HG03095 (cell line): Measurements from ENCODE around the gene ITGAV.

Experiments used
- ATAC-seq: cut with Tn5 transposase; IDR thresholded peaks from one replicate; pipeline ENCODE4 v1.9.1; 2021; ENCODE audit warnings: moderate library complexity; ENCODE audit not compliant: unreplicated experiment

Gene ITGAV

DNA sequence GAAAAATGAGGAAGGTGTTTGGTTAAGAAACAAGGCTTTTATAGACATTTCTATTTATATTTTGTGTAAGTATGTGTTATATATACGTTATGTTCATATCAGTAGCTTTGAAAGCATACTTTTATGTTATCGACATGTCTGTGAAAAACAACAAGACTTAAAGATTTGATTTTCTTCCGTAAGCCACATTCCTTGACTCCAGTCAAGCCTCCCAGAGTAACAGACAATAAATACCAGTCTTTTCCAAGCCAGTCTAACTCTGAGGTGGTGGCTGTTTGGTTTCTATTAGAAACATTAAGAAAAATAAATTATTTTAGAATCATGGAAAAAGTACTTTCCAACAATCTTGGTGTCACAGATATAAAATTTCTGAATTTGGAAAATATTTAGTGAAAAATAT, 16.3 kb upstream of the ITGAV start:
- no peak for ATAC-seq

DNA sequence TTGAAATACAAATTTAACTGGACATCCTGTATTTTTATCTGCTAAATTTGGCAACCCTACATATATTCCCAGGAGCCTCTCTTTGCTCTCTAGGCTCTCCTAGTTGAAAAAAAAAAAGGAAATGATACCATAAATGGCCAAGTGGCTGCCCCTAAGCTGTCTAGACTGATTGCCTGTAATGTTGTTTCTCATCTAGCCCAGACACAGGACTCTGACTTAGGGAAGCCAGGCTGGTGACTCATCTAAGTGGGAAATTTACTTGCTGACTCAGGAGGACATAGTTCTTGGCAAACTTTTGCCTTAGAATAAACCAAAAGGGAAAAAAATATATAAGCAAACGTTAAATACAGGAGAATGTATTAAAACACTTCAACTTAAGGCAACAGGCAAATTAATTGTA, 14.6 kb upstream of the ITGAV start:
- peak; percentile 68 for ATAC-seq

DNA sequence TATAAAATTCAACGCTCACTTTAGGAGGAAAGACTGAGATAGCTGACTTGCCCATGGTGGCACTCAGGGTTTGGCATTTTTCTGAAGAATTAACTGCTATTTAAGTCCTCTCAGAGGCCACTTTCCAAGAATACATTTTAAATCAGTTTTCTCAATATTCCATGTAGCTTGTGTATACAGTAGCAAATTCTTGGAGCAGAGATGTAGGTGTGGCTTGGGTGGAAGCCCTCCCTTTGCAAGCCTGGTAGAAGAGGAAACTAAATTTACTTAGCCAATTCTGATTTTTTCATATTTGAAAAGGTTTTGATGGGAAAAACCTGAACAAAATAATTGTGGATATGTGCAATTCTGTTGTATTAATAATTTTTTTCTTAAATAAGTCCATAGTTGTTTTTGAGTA, 14.0 kb upstream of the ITGAV start:
- ATAC-seq: no peak

DNA sequence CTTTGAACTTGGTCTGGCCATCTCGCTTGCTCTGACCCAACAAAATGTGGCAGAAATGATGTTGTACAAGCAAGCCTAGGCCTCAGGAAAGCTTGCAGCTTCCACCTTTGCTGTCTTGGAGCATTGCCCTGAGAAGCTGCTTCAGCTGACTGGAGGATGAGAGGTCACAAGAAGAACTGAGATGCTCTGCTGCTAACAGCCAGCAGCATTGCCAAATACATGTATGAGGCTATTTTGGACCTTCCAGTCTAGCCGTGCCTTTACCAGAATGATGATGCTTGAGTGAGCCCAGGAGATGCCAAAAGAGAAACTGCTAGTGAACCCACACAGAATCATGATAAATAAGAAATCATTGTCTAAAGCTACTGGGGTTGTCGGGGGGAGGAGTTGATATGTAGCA, 13.2 kb upstream of the ITGAV start:
- no peak for ATAC-seq

DNA sequence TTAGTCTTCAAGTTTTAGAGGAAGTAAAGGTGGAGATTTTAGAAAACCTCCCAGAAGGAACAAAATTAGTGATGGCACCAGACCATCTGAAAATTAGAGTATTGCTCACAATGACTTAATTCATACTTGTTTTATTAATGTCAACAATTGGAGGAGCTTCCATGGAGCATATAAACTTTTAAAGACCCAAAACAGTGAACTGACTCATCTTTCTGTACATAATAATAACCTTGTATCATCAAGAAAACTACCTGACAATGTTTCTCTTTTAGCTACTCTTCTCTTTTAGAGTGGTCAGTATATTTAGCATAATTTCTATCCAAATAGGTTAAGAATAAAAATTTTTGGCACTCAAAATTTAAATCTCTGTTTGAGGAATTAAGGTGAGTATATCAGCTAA, 7.2 kb upstream of the ITGAV start:
- ATAC-seq: no peak

DNA sequence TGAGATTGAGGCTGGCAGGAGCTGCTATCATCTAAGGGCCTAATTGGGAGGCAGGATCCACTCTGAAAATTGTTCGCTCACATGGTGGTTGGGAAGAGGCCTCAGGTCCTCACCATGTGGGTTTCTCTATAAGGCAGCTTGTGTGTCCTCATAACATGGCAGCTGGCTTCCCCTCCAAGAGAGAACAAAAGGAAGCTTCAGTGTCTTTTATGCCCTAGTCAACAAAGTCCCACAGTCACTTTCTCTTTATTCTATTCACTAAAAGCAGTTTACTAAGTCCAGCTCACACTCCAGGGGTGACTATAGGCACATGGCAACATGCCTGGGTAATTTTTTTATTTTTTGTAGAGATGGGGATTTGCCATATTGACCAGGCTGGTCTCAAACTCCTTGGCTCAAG, 5.8 kb upstream of the ITGAV start:
- no peak for ATAC-seq

DNA sequence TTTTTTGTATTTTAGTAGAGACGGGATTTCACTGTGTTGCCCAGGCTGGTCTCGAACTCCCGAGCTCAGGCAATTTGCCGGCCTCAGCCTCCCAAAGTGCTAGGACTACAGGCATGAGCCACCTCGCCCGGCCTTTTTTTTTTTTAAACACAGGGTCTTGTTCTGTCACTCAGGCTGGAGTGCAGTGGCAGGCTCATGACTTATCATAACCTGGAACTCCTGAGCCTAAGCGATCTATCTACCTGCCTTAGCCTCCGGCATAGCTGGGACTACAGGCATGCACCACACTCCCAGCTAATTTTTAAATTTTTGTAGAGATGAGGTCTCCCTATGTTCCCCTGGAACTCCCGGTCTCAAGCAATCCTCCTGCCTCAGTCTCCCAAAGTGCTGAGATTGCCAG, 1.4 kb upstream of the ITGAV start:
- no peak for ATAC-seq

DNA sequence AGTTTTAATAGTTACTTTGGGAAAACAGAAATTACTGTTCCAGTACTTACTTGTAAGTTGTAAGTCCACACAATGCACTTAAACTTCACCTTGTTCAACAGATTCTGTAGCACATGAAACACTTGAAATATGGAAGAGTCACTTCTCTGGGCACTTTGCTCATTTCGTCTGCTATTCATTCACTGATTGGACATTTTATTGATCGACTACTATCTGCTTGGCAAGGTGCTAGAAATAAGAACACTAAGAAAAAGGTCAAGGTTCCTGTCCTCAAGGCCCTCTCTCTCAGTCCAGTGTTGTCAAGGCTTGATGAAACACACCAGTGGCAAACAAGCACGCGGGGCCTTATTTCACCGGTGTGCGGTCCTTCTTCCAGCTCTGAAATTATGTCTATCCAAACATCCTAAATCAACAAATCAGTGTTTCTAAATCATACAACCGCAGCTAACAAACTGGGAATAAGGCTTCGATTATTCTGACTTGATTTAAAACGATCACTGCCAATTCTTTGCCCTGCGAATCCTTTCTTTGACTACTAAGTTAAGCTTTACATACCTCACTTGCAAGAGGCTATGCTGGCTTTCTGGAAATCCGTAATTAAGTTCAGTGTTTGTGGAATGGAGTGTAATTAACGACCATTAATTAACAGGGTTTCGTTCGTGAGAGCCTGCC, 780 bp upstream of the ITGAV start:
- ATAC-seq: no peak

DNA sequence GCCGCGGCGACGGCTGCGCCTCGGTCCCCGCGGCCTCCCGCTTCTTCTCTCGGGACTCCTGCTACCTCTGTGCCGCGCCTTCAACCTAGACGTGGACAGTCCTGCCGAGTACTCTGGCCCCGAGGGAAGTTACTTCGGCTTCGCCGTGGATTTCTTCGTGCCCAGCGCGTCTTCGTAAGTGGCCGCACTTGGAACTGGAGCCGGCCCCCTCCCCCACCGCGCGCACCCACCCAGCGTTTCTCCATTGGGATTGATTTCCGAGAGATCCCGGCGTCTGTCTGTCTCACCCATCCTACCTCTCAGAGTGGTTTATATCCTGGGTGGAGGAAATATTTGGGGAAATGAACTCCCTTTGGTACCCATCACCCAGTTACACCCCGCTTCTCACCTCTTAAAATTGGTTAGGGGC, 498 bp downstream of the ITGAV start:
- no peak for ATAC-seq

DNA sequence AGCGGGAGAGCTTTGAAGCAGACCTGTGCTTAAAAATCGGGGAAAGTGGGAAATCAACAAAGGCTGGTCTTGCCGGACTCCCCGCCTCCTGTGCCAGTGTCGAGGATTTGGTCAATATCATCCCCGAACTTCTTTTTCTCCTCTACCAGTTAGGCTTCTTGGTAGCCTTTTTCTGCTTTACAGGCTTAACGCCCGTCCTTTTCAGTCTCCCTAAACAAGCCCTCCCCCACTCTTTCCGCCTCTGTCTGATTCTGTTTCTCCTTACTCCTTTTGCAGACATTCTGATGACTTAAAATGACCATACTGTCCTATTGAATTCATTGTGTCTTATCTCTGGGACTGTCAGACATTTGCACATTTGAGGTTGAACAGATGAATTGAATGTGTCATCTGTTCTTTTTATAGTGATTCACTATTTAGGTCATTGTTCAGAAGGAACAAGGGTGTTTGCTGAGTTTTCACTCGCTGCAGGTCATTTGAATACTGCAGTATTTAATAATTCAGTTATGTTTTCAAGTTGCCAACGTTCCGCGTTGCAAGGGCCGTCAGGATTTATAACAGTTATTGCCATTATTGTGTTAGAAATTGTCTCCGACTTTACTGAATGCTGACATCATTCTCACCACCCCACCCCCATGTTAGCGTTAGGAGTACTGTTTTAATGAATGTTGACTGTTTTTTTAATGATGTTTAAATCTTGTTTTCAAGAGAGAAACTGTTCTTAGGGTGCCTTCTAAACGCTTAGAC, 1.1 kb downstream of the ITGAV start:
- peak; percentile 17 for ATAC-seq

DNA sequence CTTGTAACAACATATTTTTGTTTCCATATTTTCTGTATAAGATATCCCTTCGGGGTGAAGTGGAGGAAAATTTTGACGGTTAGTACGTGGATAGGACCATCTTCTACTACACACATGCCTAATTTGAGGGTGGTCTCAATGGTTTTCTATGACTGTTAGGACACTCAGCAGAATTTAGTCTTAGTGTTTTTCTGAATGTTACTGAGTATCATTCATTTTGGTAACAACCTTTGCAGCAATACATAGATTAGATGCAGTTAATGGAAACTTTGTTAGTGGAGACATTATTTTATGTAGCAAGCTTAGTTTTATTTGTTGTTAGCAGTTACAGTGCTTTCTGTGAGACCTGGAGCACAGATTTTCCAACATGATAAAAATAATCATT, 1.6 kb downstream of the ITGAV start:
- ATAC-seq: no peak

DNA sequence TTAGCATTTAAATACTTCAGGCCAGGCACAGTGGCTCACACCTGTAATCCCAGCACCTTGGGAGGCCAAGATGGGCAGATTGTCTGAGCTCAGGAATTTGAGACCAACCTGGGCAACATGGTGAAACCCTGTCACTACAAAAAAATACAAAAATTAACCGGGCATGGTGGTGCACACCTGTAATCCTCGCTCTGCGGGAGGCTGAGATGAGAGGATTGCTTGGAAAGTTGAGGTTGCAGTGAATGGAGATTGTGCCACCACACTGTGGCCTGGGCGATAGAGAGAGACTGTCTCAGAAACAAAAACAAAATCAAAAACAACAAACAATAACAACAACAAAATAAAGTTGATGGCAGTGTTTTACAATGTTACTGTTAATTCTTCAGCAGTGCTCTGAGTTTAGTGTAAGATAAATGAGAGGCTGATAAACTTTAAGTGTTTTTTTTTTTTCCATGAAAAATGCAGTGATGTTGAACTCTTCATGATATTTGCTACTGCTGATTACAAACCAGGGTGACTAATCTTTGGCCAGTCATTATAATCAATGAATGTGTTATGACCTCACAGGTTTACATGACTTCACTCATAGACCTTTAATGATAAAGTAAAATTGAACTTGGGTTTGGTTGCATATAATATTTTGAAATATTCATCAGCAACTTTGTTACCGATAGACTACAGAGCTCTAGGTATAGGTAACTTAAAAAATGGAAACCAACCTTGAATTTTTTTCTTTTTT, 2.5 kb downstream of the ITGAV start:
- ATAC-seq: no peak

DNA sequence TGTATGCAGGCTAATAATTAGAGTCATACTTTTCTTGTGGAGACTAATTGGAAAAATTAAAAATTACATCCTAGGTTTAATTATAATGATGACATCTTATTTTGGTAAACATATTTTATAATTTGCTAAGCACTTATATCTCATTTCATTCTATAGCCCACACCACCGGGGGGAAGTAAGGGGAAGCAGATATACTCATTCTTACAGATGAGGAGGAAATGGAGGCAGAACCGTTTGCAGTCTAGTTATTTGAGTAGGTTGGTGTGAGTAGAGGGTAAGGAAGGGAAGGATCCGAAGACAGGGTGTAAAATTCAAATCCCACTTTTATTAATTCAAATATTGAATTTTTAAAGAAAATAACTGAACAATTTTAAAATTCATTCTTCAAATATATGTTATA, 3.7 kb downstream of the ITGAV start:
- ATAC-seq: no peak

DNA sequence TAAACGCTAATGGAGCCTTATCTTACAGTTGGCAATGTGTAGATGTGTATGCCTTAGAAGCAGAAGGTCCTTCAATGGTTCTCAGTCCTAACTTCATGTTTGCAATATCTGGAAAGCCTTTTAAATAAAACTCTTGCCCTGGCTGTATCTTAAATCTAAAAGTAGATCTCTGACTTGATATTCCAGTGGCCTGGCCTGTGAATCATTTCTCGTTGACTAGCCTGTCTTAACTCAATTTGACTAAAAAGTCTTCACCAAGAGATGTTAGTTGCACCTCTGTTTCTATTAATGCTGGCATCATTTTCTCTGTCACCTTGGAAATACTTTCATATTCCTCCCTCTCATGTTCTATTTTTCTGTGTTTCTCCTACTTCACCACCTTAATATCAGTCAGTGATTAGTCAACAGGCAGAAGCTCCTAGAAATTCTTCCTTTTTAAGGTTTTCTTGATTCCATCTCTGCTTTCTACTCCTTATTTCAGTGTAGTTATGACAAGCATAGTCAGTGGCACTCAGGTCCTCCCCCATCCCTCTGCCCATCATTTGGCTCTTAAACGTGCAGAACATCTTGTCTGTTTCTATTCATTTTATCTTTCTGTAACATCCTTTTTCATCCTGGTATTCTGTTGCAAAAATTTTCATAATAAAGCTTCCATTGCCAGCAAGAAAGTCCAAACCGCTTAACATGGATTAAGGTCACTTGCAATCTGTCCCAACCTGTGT, 4.3 kb downstream of the ITGAV start:
- no peak for ATAC-seq

DNA sequence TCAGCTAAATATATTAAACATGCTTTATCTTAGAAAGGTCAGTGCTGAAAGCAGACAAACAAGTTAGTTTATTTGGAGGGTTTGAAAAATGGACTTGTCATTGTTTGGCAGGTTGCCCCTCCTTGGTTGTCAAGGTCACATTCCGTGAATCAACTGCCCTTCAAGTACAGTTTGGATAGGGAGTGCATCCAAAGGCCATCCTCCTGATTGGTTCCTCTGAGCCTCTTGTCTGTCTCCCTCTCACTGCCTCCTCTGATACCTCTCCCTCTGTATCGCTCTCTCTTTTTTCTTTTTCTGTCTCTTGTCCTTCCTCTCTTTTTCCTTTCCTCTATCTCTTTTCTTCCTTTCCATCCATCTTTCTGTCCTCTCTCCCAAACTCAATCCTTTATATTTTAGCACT, 5.4 kb downstream of the ITGAV start:
- no peak for ATAC-seq

DNA sequence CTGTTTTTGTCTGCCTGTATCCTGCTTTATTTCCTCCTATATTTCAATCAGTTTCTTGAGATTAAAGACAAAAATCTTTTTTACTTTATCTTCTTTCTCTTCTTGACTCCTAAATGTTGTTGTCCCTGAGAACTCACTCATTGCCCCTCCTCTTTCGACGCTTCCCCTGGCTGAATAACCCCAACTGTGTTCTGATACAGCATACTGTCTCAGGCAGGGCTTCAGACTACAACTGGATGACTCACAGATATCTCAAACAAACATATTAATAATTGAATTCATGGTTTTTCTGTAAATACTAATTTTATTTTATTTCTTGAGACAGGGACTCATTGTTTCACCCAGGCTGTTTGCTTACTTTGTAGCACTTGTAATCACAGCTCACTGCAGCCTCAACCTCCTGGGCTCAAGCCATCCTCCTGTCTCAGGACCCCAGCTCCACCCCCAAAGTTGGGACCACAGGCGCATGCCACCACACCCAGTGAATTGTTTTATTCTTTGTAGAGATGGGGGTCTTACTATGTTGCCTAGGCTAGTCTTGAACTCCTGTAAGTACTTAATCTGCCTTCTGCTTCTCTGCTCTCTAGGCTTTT, 9.4 kb downstream of the ITGAV start:
- ATAC-seq: no peak

DNA sequence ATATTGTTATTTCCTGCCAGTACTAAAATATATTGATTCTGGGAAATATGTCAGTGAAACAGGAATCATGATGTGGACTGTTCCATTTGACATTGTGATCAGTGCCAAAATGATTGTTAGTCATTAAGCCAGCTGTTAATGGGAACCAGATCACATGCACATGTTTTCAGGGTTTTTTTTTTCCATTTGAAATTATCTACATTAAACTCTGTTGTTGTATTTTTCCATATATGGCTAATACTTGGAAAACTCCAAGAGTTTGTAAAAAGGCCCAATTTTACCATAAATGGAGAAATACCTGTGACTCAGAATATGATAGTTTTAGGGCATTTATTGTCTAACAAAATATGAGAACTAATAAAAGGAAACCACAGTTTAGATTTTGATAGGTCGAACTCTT, 13.4 kb downstream of the ITGAV start:
- no peak for ATAC-seq

DNA sequence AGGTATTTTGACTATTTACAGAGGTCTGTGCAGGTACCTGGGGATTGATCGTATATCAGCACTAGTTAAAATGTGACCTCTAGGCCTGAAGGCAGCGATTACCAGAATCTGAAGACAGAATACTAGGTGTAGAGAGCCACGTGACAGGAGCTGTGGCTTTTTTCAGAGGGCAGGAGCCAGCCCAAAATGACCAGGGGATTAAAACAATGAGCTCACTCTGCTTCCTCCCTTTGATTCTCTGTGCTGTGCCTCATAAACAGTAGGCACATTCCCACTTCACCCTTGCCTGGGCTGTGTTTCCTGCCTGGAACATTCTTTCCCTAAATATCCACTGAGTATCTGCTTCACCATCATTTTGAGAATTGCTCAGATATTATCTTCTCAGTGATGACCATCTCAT, 15.2 kb downstream of the ITGAV start:
- ATAC-seq: no peak

DNA sequence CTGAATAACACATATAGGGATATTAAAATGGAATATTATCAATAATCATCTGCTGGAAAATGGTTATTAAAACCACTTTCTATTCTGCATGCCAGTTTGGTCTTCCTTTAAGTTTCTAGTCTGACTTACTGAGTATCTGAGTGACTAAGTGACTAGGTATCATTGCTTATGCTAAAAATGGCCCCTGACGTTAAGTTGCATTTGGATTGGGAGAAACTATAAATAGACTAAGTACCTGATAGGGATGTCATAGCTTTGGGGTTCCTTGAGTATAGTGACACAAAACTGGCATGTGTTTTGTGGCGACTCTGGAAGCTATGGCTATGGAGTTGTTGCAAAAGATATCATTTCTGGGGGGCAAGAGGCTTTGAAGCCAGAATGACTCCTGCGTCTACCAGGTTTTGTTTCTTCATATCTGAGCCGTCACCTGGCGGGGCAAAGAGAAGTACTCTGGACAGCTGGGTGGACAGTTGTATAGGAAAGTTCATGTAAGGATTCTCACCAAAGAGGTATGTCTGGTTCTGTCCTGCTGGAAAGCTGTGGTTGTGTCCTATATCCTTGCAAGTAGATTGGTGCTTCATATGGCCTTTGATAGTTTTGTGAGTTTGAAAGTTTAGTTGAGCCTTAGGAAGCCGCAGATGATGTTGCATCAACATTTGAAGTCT, 17.9 kb downstream of the ITGAV start:
- ATAC-seq: no peak

DNA sequence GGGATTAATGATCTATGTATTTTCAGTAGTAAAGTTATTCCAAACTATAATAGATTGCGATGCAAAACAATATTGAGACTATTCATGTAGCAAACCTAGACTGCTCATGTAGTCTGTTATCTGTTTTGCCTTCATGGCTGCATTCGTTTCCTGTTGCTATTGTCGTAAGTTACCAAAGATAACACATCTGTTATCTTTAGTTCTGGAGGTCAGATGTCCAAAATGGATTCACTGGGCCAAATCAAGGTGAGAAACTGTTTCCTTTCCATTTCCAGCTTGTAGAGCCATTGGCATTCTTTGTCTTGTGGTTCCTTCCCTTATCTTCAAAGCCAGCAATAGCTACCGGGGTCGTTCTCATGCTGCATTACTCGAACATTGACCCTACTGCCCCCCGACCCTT, 20.9 kb downstream of the ITGAV start:
- ATAC-seq: no peak

DNA sequence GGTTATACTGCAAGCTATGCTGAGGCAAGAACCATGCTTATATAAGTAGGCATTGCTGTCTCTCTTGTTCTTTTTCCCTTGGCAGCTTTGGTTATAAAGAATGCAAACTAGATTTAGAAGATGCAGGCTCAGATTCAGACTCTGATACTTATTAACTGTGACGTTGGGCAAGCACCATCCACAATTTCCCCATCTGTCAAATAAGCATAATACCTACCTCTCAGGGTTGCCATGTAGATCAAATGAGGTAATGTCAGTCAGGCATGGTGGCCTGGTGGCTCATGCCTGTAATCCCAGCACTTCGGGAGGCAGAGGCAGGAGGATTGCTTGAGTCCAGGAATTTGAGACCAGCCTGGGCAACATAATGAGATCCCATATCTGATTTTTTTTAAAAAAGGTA, 21.7 kb downstream of the ITGAV start:
- ATAC-seq: no peak
